Embryonic facial prominence (tissue), 1 donor: ENCODE data around the gene BRINP3.

Experiments
- DNase-seq: peaks from one replicate; pipeline ENCODE4 v3.0.0-alpha.2; 2016; ENCODE audit errors: extremely low spot score

The BRINP3 gene

GRCh38 chr1:190452272-190452848 is 25.3 kb downstream of the BRINP3 start:
- DNase-seq, result no peak

- no peak for DNase-seq
These were observed 33.2 kb downstream of the BRINP3 start for GRCh38 chr1:190444464-190444863.

GRCh38 chr1:190439447-190439846 is 38.2 kb downstream of the BRINP3 start:
- no peak for DNase-seq

- DNase-seq, result no peak
These were observed 41.0 kb downstream of the BRINP3 start for GRCh38 chr1:190436615-190437014.

GRCh38 chr1:190429932-190430331 is 47.7 kb downstream of the BRINP3 start:
- no peak for DNase-seq

GRCh38 chr1:190429141-190429540 is 48.5 kb downstream of the BRINP3 start:
- DNase-seq, result no peak

GRCh38 chr1:190416239-190416638 is 61.4 kb downstream of the BRINP3 start:
- DNase-seq, result no peak

GRCh38 chr1:190413142-190413541 is 64.5 kb downstream of the BRINP3 start:
- no peak for DNase-seq

GRCh38 chr1:190403402-190403801 is 74.3 kb downstream of the BRINP3 start:
- no peak for DNase-seq

- DNase-seq, result no peak
These were observed 78.4 kb downstream of the BRINP3 start for GRCh38 chr1:190399233-190399632.

GRCh38 chr1:190391582-190391981 is 86.1 kb downstream of the BRINP3 start:
- no peak for DNase-seq

- DNase-seq, result no peak
These were observed 99.7 kb downstream of the BRINP3 start for GRCh38 chr1:190377991-190378390.

GRCh38 chr1:190377294-190377693 is 100.4 kb downstream of the BRINP3 start:
- no peak for DNase-seq

- no peak for DNase-seq
These were observed 101.6 kb downstream of the BRINP3 start for GRCh38 chr1:190376044-190376443.

GRCh38 chr1:190373705-190374336 is 103.8 kb downstream of the BRINP3 start:
- no peak for DNase-seq

- no peak for DNase-seq
These were observed 110.5 kb downstream of the BRINP3 start for GRCh38 chr1:190367200-190367599.

- DNase-seq, result no peak
These were observed 112.4 kb downstream of the BRINP3 start for GRCh38 chr1:190365283-190365682.

GRCh38 chr1:190353538-190354101 is 124.0 kb downstream of the BRINP3 start:
- DNase-seq, result no peak

- DNase-seq, result no peak
These were observed 133.2 kb downstream of the BRINP3 start for GRCh38 chr1:190344454-190344853.

- DNase-seq, result no peak
These were observed 138.8 kb downstream of the BRINP3 start for GRCh38 chr1:190338829-190339228.

GRCh38 chr1:190328871-190329270 is 148.8 kb downstream of the BRINP3 start:
- no peak for DNase-seq

- DNase-seq, result no peak
These were observed 149.3 kb downstream of the BRINP3 start for GRCh38 chr1:190328361-190328760.

GRCh38 chr1:190327271-190327670 is 150.4 kb downstream of the BRINP3 start:
- DNase-seq, result no peak

- DNase-seq, result no peak
These were observed 154.1 kb downstream of the BRINP3 start for GRCh38 chr1:190323530-190323929.
